ENCODE results near the gene CTNNBIP1. TPM values are rescaled to one million over a fixed set of nuclear protein-coding genes. Genes with fewer than 3 reads are reported as not detected.
A peak's percentile ranks its signal among the peaks of the same experiment; 100 is the strongest.

CTNNBIP1 gene
- total and polyA plus RNA-seq, 8 donors: 9.4 to 27.3 (median 19.1) TPM

- peak in 2 of 6 donors; percentile 40 to 47 for DNase-seq
Measured at GRCh38 chr1:9844106-9844505, 66.0 kb downstream of the CTNNBIP1 start.

GRCh38 chr1:9843576-9843945 lies 66.5 kb downstream of the CTNNBIP1 start:
- WGBS, 2 donors: 56 to 62% methylated on average over 7 of the region's 7 CpGs
- ATAC-seq (peak in 3 of 4 donors; percentile 31 to 50 (median 37)), FAIRE-seq (no peak), DNase-seq (peak in 2 of 6 donors; percentile 45 to 59)
- Histone ChIP-seq H3K9me3 (no peaks in the 10 kb centered on the region), H3K4me1 (peaks cover 0 to 7% (median 0%) of the 10 kb centered on the region in 3 donors), H3K36me3 (no peaks in the 10 kb centered on the region), H3K4me3 (no peak overlapping the region), H3K27me3 (no peaks in the 10 kb centered on the region), H3K27ac (no peak overlapping the region)
- TF ChIP-seq CTCF (IDR thresholded peaks at IDR 0.05): no peak
- intact Hi-C loops (cut with DNase I): no loop called here

More at GRCh38 chr1:9844106-9844505, 66.0 kb downstream of the CTNNBIP1 start:
- FAIRE-seq (no peak), ATAC-seq (no peak)
- H3K9me3 ChIP-seq: no peaks in the 10 kb centered on the region
- H3K4me3 ChIP-seq: no peak overlapping the region
- H3K27ac ChIP-seq: no peak overlapping the region
- WGBS, 2 donors: 77 to 85% methylated on average over 12 of the region's 12 CpGs
- no peaks in the 10 kb centered on the region for H3K27me3 ChIP-seq
- H3K36me3 ChIP-seq: no peaks in the 10 kb centered on the region
- no peak for TF ChIP-seq CTCF (IDR thresholded peaks at IDR 0.05)
- intact Hi-C loops (cut with DNase I): no loop called here
- peaks cover 0 to 7% (median 0%) of the 10 kb centered on the region in 3 donors for H3K4me1 ChIP-seq

- no peaks in the 10 kb centered on the region for H3K27me3 ChIP-seq
- TF ChIP-seq CTCF (IDR thresholded peaks at IDR 0.05): no peak
- H3K4me3 ChIP-seq: no peak overlapping the region
- H3K9me3 ChIP-seq: no peaks in the 10 kb centered on the region
- ATAC-seq: peak; percentile 27 to 76 (median 71)
- no peaks in the 10 kb centered on the region for H3K36me3 ChIP-seq
- peak in 4 of 6 donors; percentile 46 to 80 (median 64) for DNase-seq
- H3K27ac ChIP-seq: no peak overlapping the region
- H3K4me1 ChIP-seq: peaks cover 0 to 7% (median 0%) of the 10 kb centered on the region in 3 donors
- WGBS, 2 donors: 41 to 42% methylated on average over 20 of the region's 20 CpGs
- no peak for FAIRE-seq
- intact Hi-C loops (cut with DNase I): no loop called here
Measured at GRCh38 chr1:9842781-9843575, 67.1 kb downstream of the CTNNBIP1 start.

GRCh38 chr1:9842073-9842711 lies 67.9 kb downstream of the CTNNBIP1 start:
- Histone ChIP-seq H3K4me1 (peaks cover 0 to 7% (median 0%) of the 10 kb centered on the region in 3 donors), H3K27ac (no peak overlapping the region), H3K27me3 (no peaks in the 10 kb centered on the region), H3K36me3 (no peaks in the 10 kb centered on the region), H3K4me3 (no peak overlapping the region), H3K9me3 (no peaks in the 10 kb centered on the region)
- TF ChIP-seq CTCF (IDR thresholded peaks at IDR 0.05): no peak
- no peak for FAIRE-seq
- peak in 2 of 6 donors; percentile 28 to 45 for DNase-seq
- no peak for ATAC-seq
- WGBS, 2 donors: 66 to 79% methylated on average over 9 of the region's 9 CpGs
- intact Hi-C loops (cut with DNase I): no loop called here
